ENCODE results near the gene GFPT1.

Gene GFPT1

DNA sequence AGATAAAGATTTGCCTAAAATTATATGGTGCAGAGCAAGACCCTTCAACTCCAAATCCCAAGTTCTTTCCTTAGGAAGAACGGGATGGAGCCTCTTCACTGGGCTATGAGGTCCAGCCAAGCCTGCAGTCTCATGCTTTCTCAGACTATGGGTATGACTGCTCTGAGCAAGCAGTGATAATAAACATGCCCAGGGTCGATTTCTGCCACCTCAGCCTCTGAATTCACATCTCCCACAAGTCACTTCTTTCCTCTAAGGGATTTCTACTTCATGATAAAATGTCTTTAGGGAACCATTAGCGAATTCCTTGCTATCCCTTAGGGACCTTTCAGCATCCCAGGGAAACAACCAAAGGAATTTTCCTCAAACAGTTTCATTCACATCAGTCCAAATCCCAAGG lies 94.8 kb downstream of the GFPT1 start:
- TF ChIP-seq, protein P1, sequence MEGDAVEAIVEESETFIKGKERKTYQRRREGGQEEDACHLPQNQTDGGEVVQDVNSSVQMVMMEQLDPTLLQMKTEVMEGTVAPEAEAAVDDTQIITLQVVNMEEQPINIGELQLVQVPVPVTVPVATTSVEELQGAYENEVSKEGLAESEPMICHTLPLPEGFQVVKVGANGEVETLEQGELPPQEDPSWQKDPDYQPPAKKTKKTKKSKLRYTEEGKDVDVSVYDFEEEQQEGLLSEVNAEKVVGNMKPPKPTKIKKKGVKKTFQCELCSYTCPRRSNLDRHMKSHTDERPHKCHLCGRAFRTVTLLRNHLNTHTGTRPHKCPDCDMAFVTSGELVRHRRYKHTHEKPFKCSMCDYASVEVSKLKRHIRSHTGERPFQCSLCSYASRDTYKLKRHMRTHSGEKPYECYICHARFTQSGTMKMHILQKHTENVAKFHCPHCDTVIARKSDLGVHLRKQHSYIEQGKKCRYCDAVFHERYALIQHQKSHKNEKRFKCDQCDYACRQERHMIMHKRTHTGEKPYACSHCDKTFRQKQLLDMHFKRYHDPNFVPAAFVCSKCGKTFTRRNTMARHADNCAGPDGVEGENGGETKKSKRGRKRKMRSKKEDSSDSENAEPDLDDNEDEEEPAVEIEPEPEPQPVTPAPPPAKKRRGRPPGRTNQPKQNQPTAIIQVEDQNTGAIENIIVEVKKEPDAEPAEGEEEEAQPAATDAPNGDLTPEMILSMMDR (IDR thresholded peaks at IDR 0.05; ENCODE audit: extremely low read depth, insufficient read depth, missing control alignments): no peak
- no peak for DNase-seq (ENCODE audit: low spot score)
- in situ Hi-C loops (cut with MboI; ENCODE audit: low pct_unique_long_range_greater_than_20kb, low sequenced_read_pairs, unreplicated experiment): no loop called here

DNA sequence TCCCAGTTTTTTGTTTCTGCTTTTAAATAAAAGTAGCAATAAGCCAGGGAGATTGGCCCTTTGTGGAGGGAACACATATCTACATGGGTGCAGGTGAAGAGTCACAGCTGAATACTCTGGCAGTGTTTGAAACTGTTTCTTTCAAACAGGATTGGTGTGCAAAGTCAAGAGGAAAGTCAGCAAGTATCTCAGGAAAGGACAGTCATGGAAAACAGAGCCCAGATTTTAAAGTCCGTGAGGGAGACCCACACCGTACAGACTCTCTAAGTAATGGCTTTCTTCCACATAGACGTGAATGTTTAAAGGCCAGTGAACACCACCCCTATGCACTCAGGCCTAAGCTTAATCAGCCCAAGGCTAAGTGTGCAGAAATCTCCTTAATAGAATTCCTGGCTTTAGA lies 95.3 kb downstream of the GFPT1 start:
- DNase-seq (ENCODE audit: low spot score): no peak
- TF ChIP-seq, protein P1 (IDR thresholded peaks at IDR 0.05; ENCODE audit: extremely low read depth, insufficient read depth, missing control alignments): no peak
- in situ Hi-C loops (cut with MboI; ENCODE audit: low pct_unique_long_range_greater_than_20kb, low sequenced_read_pairs, unreplicated experiment): no loop called here

DNA sequence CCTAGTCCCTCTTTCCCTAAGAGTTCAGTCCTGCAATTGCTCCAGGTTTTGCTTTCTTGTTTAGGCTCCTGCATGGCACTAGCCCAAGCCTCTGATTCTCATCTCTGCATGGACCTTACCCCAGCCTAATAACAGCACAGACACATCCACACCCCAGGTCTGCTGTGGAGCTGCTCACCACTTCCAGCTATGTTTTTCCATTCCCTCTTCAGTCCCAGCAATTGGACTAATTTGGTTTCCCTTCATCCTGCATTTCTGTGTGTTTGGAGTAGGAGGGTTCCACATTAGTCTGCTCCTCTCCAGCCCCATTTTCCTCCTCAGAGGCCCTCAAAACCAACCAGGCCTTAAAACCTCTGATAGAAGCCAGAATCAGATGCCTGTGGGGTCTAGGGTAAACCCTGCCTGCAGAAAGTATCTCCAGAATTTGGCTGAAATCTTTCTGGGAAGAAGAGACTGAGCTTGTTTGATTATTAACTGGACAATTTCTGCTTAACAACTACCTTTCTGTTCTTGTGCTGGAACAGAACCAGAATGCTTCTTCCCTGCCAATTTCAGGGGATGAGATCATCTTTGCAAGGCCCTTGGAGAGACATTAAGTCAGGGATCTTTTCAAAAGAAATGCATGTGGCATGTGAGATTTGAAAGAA lies 95.9 kb downstream of the GFPT1 start:
- DNase-seq (ENCODE audit: low spot score): no peak
- TF ChIP-seq, protein P1 (IDR thresholded peaks at IDR 0.05; ENCODE audit: extremely low read depth, insufficient read depth, missing control alignments): no peak
- in situ Hi-C loops (cut with MboI; ENCODE audit: low pct_unique_long_range_greater_than_20kb, low sequenced_read_pairs, unreplicated experiment): no loop called here

DNA sequence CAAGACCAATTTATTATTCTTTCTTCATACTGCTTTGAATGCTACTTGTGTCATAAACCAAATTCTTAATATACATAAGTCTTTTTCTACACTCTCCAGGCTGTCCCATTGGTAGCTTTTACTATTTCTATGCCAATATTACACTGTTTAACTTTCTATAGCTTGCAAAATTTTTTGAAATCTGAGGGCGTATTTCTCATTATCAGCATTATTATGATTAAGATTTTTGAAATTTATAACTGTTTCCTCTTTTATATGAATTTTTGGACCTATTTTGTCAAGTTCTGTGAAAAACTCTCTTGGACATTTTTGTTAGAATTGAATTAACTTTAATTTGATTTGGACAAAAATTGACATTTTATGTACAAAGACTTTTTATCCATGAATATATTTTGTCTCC lies 98.6 kb downstream of the GFPT1 start:
- no peak for DNase-seq (ENCODE audit: low spot score)
- in situ Hi-C loops (cut with MboI; ENCODE audit: low pct_unique_long_range_greater_than_20kb, low sequenced_read_pairs, unreplicated experiment): no loop called here
- TF ChIP-seq, protein P1 (IDR thresholded peaks at IDR 0.05; ENCODE audit: extremely low read depth, insufficient read depth, missing control alignments): no peak

DNA sequence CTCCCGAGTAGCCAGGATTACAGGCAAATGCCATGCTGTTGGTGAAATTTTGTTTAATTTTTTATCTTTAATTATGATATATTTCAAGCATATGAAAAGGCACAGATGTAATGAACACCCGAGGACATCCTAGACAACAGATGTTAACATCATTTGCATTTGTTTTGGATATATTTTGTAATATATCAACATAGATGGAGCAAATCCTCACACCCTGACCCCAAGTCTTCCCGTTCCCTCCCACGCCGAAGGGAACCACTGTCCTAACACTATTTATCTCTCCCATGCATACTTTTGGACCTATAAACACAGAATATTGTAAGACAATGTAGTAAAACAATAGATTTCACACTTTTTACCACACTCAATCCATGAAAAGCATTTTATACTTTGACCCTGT lies 99.5 kb downstream of the GFPT1 start:
- no peak for DNase-seq (ENCODE audit: low spot score)
- in situ Hi-C loops (cut with MboI; ENCODE audit: low pct_unique_long_range_greater_than_20kb, low sequenced_read_pairs, unreplicated experiment): no loop called here
- TF ChIP-seq, protein P1 (IDR thresholded peaks at IDR 0.05; ENCODE audit: extremely low read depth, insufficient read depth, missing control alignments): no peak

DNA sequence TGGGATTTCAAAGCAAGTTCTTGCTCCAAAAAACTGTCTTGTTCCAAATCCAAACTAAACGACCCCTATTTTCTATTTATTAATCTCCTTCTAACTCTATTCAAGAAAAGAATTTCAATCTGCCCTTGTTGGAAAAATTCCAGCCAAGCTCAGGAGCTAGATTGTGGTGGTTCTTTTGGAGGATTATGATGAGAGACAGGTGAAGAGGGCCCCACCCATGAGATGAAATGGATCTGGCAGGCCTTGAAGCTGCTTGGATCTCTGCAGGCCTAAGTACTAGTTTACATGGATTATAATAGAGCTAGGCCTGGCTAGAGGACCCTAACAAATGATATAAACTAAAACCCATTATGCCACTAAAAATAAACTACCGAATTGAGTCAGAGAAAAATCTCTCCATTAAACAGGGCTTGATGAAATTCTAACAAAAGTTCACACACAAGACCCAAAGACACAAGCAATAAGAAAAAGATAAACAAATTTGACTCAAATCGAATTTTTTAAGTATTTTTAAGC lies 101.6 kb downstream of the GFPT1 start:
- in situ Hi-C loops (cut with MboI; ENCODE audit: low pct_unique_long_range_greater_than_20kb, low sequenced_read_pairs, unreplicated experiment): no loop called here
- TF ChIP-seq, protein P1 (IDR thresholded peaks at IDR 0.05; ENCODE audit: extremely low read depth, insufficient read depth, missing control alignments): no peak

More for the DNA sequence above, 101.6 kb downstream of the GFPT1 start:
- no peak for DNase-seq (ENCODE audit: low spot score)
